Mesenchymal stem cell (in vitro differentiated cells and primary cell): ENCODE results near the gene WASHC4.
A peak's percentile ranks its signal among the peaks of the same experiment; 100 is the strongest.

Experiments used
- DNase-seq: peaks from one replicate; pipeline ENCODE4 v3.0.0-alpha.2; 2013
- H2AFZ ChIP-seq: one replicate; pipeline ENCODE4 v1.6.1; 2013; ENCODE audit warnings: low read depth, mild to moderate bottlenecking, control low read depth, inconsistent platforms, low read length, moderate library complexity
- H2AK5ac ChIP-seq: 2 replicates; pipeline ENCODE4 v1.6.1; 2013; ENCODE audit warnings: low read length, moderate library complexity, mild to moderate bottlenecking, inconsistent platforms; ENCODE audit not compliant: severe bottlenecking
- H2BK120ac ChIP-seq: one replicate; pipeline ENCODE4 v1.6.1; 2013; ENCODE audit warnings: low read depth, mild to moderate bottlenecking, inconsistent platforms, low read length, moderate library complexity
- H2BK12ac ChIP-seq, 2 experiments: one replicate each; pipeline ENCODE4 v1.6.1; 2013; ENCODE audit warnings: inconsistent platforms in 2 of 2, low read length in 2 of 2, mild to moderate bottlenecking in 2 of 2, moderate library complexity in 2 of 2, control low read depth in 1 of 2
- H2BK15ac ChIP-seq: one replicate; pipeline ENCODE4 v1.6.1; 2013; ENCODE audit warnings: mild to moderate bottlenecking, low read depth, inconsistent platforms; ENCODE audit not compliant: poor library complexity, severe bottlenecking
- H2BK5ac ChIP-seq: 2 replicates; pipeline ENCODE4 v1.6.1; 2013; ENCODE audit warnings: low read depth, mild to moderate bottlenecking, low read length, control low read depth, inconsistent platforms; ENCODE audit not compliant: poor library complexity, severe bottlenecking
- H3K14ac ChIP-seq, 2 experiments: one replicate each; pipeline ENCODE4 v1.6.1; 2013; ENCODE audit warnings: inconsistent platforms in 2 of 2, low read length in 2 of 2, control low read depth in 1 of 2, mild to moderate bottlenecking in 1 of 2, moderate library complexity in 1 of 2
- H3K18ac ChIP-seq, 2 experiments: one replicate each; pipeline ENCODE4 v1.6.1; 2013; ENCODE audit warnings: inconsistent platforms in 2 of 2, low read length in 2 of 2, control low read depth in 1 of 2, low read depth in 1 of 2, mild to moderate bottlenecking in 1 of 2
- H3K23ac ChIP-seq, 2 experiments: one replicate each; pipeline ENCODE4 v1.6.1; 2013; ENCODE audit warnings: inconsistent platforms in 2 of 2, low read length in 2 of 2, mild to moderate bottlenecking in 2 of 2, moderate library complexity in 2 of 2, control low read depth in 1 of 2
- H3K27ac ChIP-seq: 2 replicates; pipeline ENCODE4 v1.5.1; 2013; ENCODE audit warnings: mild to moderate bottlenecking, moderate library complexity, low read length, control low read depth, inconsistent platforms; ENCODE audit not compliant: poor library complexity, severe bottlenecking
- H3K27me3 ChIP-seq, 2 experiments: 2 replicates each; pipeline versions ENCODE4 v1.6.1 to v1.7.0; 2013; ENCODE audit warnings: low read length in 2 of 2, mild to moderate bottlenecking in 2 of 2, moderate library complexity in 2 of 2, control low read depth in 1 of 2, inconsistent platforms in 1 of 2; ENCODE audit not compliant: control insufficient read depth in 1 of 2, insufficient read depth in 1 of 2
- H3K36me3 ChIP-seq, 2 experiments: 2 replicates each; pipeline versions ENCODE4 v1.6.1 to v1.7.0; 2013; ENCODE audit warnings: low read length in 2 of 2, control low read depth in 1 of 2, inconsistent platforms in 1 of 2, low read depth in 1 of 2, mild to moderate bottlenecking in 1 of 2; ENCODE audit not compliant: insufficient read depth in 2 of 2, control insufficient read depth in 1 of 2
- H3K4ac ChIP-seq, 2 experiments: one replicate each; pipeline ENCODE4 v1.6.1; 2013; ENCODE audit warnings: inconsistent platforms in 2 of 2, low read length in 2 of 2, mild to moderate bottlenecking in 2 of 2, moderate library complexity in 2 of 2, control low read depth in 1 of 2, low read depth in 1 of 2
- H3K4me1 ChIP-seq: 2 replicates; pipeline ENCODE4 v1.6.1; 2013; ENCODE audit warnings: low read depth, low read length, control low read depth; ENCODE audit not compliant: control insufficient read depth, insufficient read depth
- H3K4me2 ChIP-seq: 2 replicates; pipeline ENCODE4 v1.6.1; 2013; ENCODE audit warnings: low read length, mild to moderate bottlenecking, inconsistent platforms; ENCODE audit not compliant: poor library complexity, severe bottlenecking
- H3K4me3 ChIP-seq, 2 experiments: 2 replicates each; pipeline versions ENCODE4 v1.5.1 to v1.7.0; 2013; ENCODE audit warnings: low read length in 2 of 2, mild to moderate bottlenecking in 2 of 2, control low read depth in 1 of 2, low read depth in 1 of 2; ENCODE audit not compliant: insufficient read depth in 1 of 2
- H3K79me1 ChIP-seq: replicated peaks from 2 replicates; pipeline ENCODE4 v1.6.1; 2013; ENCODE audit warnings: mild to moderate bottlenecking, control low read depth, low read length, inconsistent platforms; ENCODE audit not compliant: poor library complexity, severe bottlenecking
- H3K9ac ChIP-seq: 2 replicates; pipeline ENCODE4 v1.7.0; 2013; ENCODE audit warnings: mild to moderate bottlenecking, low read length, moderate library complexity
- H3K9me3 ChIP-seq: 2 replicates; pipeline ENCODE4 v1.7.0; 2013; ENCODE audit warnings: mild to moderate bottlenecking, low read length; ENCODE audit not compliant: control insufficient read depth
- H4K8ac ChIP-seq: one replicate; pipeline ENCODE4 v1.6.1; 2013; ENCODE audit warnings: inconsistent platforms, mild to moderate bottlenecking, low read length, moderate library complexity
- H4K91ac ChIP-seq: one replicate; pipeline ENCODE4 v1.6.1; 2013; ENCODE audit warnings: mild to moderate bottlenecking, low read length, inconsistent platforms
- WGBS: methylation state at CpG from one replicate; pipeline ENCODE4 v1.1.7; 2013; ENCODE audit warnings: mixed read lengths; 5-methylcytosine and 5-hydroxymethylcytosine counted together

The WASHC4 gene

GRCh38 chr12:105083031-105083430, 24.5 kb upstream of the WASHC4 start:
- Histone ChIP-seq H3K4me1 (peaks cover 7% of the 10 kb centered on the region), H2BK5ac (no peak overlapping the region), H4K91ac (peak overlapping the region; percentile 6), H3K27ac (no peak overlapping the region), H2AK5ac (peak overlapping the region; percentile 69), H3K4ac (peak overlapping the region; percentile 19 to 79), H3K23ac (no peak overlapping the region), H2BK15ac (no peak overlapping the region), H3K27me3 (no peaks in the 10 kb centered on the region), H3K18ac (peak overlapping the region in 1 of 2 experiments; percentile 56), H3K14ac (peak overlapping the region in 1 of 2 experiments; percentile 90), H3K4me2 (peak overlapping the region; percentile 89), H3K36me3 (no peaks in the 10 kb centered on the region), H3K4me3 (peak overlapping the region in 1 of 2 experiments; percentile 85), H3K79me1 (peaks cover 10% of the 10 kb centered on the region), H4K8ac (no peak overlapping the region), H3K9me3 (no peaks in the 10 kb centered on the region), H2BK12ac (peak overlapping the region in 1 of 2 experiments; percentile 71), H2BK120ac (no peak overlapping the region), H3K9ac (peak overlapping the region; percentile 90), H2AFZ (peak overlapping the region; percentile 56)
- no peak for DNase-seq
- 79% methylated on average over 2 of the region's 5 CpGs for WGBS

- peaks cover 7% of the 10 kb centered on the region for H3K79me1 ChIP-seq
- H3K4ac ChIP-seq: peak overlapping the region; percentile 3 to 60
- H3K4me2 ChIP-seq: peak overlapping the region; percentile 89
- peak; percentile 84 for DNase-seq
- H3K27me3 ChIP-seq: no peaks in the 10 kb centered on the region
- H2AFZ ChIP-seq: peak overlapping the region; percentile 18
- peak overlapping the region; percentile 90 for H3K9ac ChIP-seq
- 26% methylated on average over 18 of the region's 18 CpGs for WGBS
- peak overlapping the region; percentile 35 for H4K8ac ChIP-seq
- H3K9me3 ChIP-seq: no peaks in the 10 kb centered on the region
- H3K18ac ChIP-seq: peak overlapping the region in 1 of 2 experiments; percentile 46
- H2BK15ac ChIP-seq: no peak overlapping the region
- peaks cover 7% of the 10 kb centered on the region for H3K4me1 ChIP-seq
- H2BK5ac ChIP-seq: no peak overlapping the region
- no peak overlapping the region for H2AK5ac ChIP-seq
- H2BK12ac ChIP-seq: peak overlapping the region in 1 of 2 experiments; percentile 45
- H2BK120ac ChIP-seq: no peak overlapping the region
- no peaks in the 10 kb centered on the region for H3K36me3 ChIP-seq
- peak overlapping the region in 1 of 2 experiments; percentile 85 for H3K14ac ChIP-seq
- H3K23ac ChIP-seq: peak overlapping the region in 1 of 2 experiments; percentile 59
- no peak overlapping the region for H3K27ac ChIP-seq
- no peak overlapping the region for H4K91ac ChIP-seq
- H3K4me3 ChIP-seq: peak overlapping the region; percentile 58 to 85
Measured at GRCh38 chr12:105083551-105084105, 23.9 kb upstream of the WASHC4 start.

DNA sequence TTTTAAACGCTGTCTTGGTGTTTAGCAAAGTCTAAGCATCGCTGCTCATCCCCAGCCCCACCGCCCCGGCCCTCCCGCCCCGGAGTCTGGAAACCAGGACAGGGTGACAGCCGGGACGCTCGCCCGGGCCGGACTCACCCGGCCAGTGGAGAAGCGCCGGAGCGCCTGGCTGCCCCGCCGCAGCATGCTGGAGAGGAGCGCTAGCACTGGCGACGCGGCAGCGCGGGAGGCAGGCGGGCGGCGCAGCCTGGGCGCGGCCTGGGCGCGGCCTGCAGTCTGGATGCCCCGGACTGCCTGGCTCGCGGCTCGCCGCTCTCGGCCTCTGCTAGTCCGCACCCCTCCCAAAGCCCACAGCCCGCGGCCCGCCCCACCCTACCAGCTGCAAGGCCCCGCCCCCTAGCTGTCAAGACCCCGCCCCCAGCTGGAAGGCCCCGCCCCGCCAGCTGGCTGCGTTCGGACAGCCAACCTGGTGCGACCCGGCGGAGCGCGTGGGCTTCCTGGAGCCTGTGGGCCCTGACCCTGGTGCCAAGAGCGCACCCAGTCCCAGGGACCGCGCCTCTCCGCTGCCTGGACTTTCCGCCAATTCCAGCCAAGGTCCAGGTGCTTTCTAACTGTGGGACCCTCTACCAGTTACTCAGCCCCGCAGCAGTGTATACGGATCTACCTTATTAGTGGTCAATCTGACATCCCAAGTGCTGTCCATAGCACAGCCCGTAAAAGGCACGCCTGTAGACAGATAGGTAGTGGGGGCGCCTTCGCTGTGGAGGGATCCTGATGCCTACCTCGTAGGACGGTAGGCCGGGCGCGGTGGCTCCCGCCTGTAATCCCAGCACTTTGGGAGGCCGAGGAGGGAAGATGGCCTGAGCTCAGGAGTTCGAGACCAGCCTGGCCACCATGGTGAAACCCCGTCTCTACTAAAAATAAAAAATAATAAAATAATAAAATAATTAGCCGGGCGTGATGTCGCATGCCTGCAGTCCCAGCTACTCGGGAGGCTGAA, 23.0 kb upstream of the WASHC4 start, which contains the start of gene ALDH1L2:
TSS of gene ALDH1L2 (minus strand) at position 208 of the 1,000 bp plus-strand sequence. CDS start at position 186, 22 bp downstream.
- Histone ChIP-seq H3K36me3 (no peaks in the 10 kb centered on the region), H2AFZ (peak within 1 kb of the TSS; percentile 18), H2BK12ac (peak within 1 kb of the TSS in 1 of 2 experiments; percentile 45), H3K18ac (peak within 1 kb of the TSS in 1 of 2 experiments; percentile 46), H4K8ac (peak within 1 kb of the TSS; percentile 35), H2BK15ac (peak within 1 kb of the TSS; percentile 41), H2BK5ac (no peak within 1 kb of the TSS), H4K91ac (no peak within 1 kb of the TSS), H3K4ac (peak within 1 kb of the TSS; percentile 3 to 60), H2AK5ac (no peak within 1 kb of the TSS), H3K27me3 (no peaks in the 10 kb centered on the region), H3K79me1 (peaks cover 4% of the 10 kb centered on the region), H3K4me2 (peak within 1 kb of the TSS; percentile 89), H2BK120ac (peak within 1 kb of the TSS; percentile 21), H3K4me3 (peak within 1 kb of the TSS; percentile 58 to 85), H3K4me1 (peaks cover 7% of the 10 kb centered on the region), H3K23ac (peak within 1 kb of the TSS in 1 of 2 experiments; percentile 59), H3K9me3 (no peaks in the 10 kb centered on the region), H3K14ac (peak within 1 kb of the TSS in 1 of 2 experiments; percentile 85), H3K9ac (peak within 1 kb of the TSS; percentile 90), H3K27ac (no peak within 1 kb of the TSS)
- WGBS: 36% methylated on average over 49 of the region's 75 CpGs
- peak; percentile 82 for DNase-seq

- DNase-seq: no peak
- Histone ChIP-seq H3K4me2 (no peak overlapping the region), H3K4me3 (no peak overlapping the region), H3K79me1 (peaks cover 4% of the 10 kb centered on the region), H4K91ac (no peak overlapping the region), H4K8ac (no peak overlapping the region), H3K4ac (no peak overlapping the region), H3K27ac (no peak overlapping the region), H3K36me3 (no peaks in the 10 kb centered on the region), H3K4me1 (peaks cover 7% of the 10 kb centered on the region), H3K9ac (no peak overlapping the region), H2BK15ac (no peak overlapping the region), H2AK5ac (no peak overlapping the region), H3K14ac (no peak overlapping the region), H2BK12ac (no peak overlapping the region), H3K9me3 (no peaks in the 10 kb centered on the region), H2BK5ac (no peak overlapping the region), H3K18ac (no peak overlapping the region), H2AFZ (no peak overlapping the region), H3K27me3 (no peaks in the 10 kb centered on the region), H2BK120ac (no peak overlapping the region), H3K23ac (no peak overlapping the region)
- WGBS: 93% methylated on average over 5 of the region's 6 CpGs
Measured at GRCh38 chr12:105085501-105085900, 22.0 kb upstream of the WASHC4 start.
